MM.1S (cell line): ENCODE data around the gene PILRB.

ENCODE experiments used
- DNase-seq: peaks from one replicate; pipeline ENCODE4 v3.0.0-alpha.2; 2015
- H2AFZ ChIP-seq: fragments of 300-600 bp; sonication (generic); 2 replicates; pipeline ENCODE4 v1.6.0; 2016; ENCODE audit warnings: antibody characterized with exemption, low read length
- H3F3A ChIP-seq: fragments of 300-600 bp; sonication (generic); 2 replicates; pipeline ENCODE4 v1.6.1; 2016; ENCODE audit warnings: mild to moderate bottlenecking, antibody characterized with exemption, low read length, moderate library complexity, mixed read lengths; ENCODE audit not compliant: insufficient read depth
- H3K27ac ChIP-seq: fragments of 300-600 bp; sonication (generic); 2 replicates; pipeline ENCODE4 v1.5.1; 2016; ENCODE audit warnings: mild to moderate bottlenecking, low read length
- H3K27me3 ChIP-seq: fragments of 300-600 bp; sonication (generic); replicated peaks from 2 replicates; pipeline ENCODE4 v1.6.0; 2016; ENCODE audit warnings: low read length; ENCODE audit not compliant: insufficient read depth
- H3K36me3 ChIP-seq: fragments of 300-600 bp; sonication (generic); replicated peaks from 2 replicates; pipeline ENCODE4 v1.6.1; 2016; ENCODE audit warnings: mild to moderate bottlenecking, low read length, mixed read lengths; ENCODE audit not compliant: insufficient read depth
- H3K4me1 ChIP-seq: fragments of 300-600 bp; sonication (generic); 2 replicates; pipeline ENCODE4 v1.6.1; 2016; ENCODE audit warnings: low read length, mixed read lengths
- H3K4me2 ChIP-seq: fragments of 300-600 bp; sonication (generic); 2 replicates; pipeline ENCODE4 v1.6.0; 2016; ENCODE audit warnings: low read depth, low read length
- H3K4me3 ChIP-seq: fragments of 300-600 bp; sonication (generic); 2 replicates; pipeline ENCODE4 v1.5.1; 2016; ENCODE audit warnings: low read length, mixed read lengths
- H3K79me2 ChIP-seq: fragments of 300-600 bp; sonication (generic); 2 replicates; pipeline ENCODE4 v1.6.1; 2016; ENCODE audit warnings: mixed run types, low read length, mixed read lengths
- H3K9ac ChIP-seq: fragments of 300-600 bp; sonication (generic); 2 replicates; pipeline ENCODE4 v1.6.1; 2016; ENCODE audit warnings: low read length, mixed read lengths
- H3K9me2 ChIP-seq: fragments of 300-600 bp; sonication (generic); replicated peaks from 2 replicates; pipeline ENCODE4 v1.6.1; 2016; ENCODE audit warnings: mild to moderate bottlenecking, low read length, mixed read lengths; ENCODE audit not compliant: insufficient read depth
- H3K9me3 ChIP-seq: fragments of 300-600 bp; sonication (generic); replicated peaks from 2 replicates; pipeline ENCODE4 v1.6.1; 2016; ENCODE audit warnings: mild to moderate bottlenecking, low read length, mixed read lengths; ENCODE audit not compliant: insufficient read depth
- H4K20me1 ChIP-seq: fragments of 300-600 bp; sonication (generic); 2 replicates; pipeline ENCODE4 v1.6.1; 2016; ENCODE audit warnings: mild to moderate bottlenecking, low read length, moderate library complexity, mixed read lengths; ENCODE audit not compliant: insufficient read depth
- CTCF ChIP-seq: fragments of 300-600 bp; sonication (generic); IDR thresholded peaks from 2 replicates; pipeline ENCODE4 v1.5.1; 2016; ENCODE audit warnings: antibody characterized with exemption, low read length, mixed read lengths
- EZH2 ChIP-seq: fragments of 300-600 bp; sonication (generic); optimal IDR thresholded peaks from 2 replicates; pipeline ENCODE3; 2017; ENCODE audit warnings: low read depth, mild to moderate bottlenecking, antibody characterized with exemption, low read length, mixed read lengths
- EZH2phosphoT487 ChIP-seq: fragments of 300-600 bp; sonication (generic); IDR thresholded peaks from 2 replicates; pipeline ENCODE4 v1.6.1; 2018; ENCODE audit warnings: antibody characterized with exemption, low read length

Gene PILRB

GRCh38 chr7:100371561-100372171 lies 13.7 kb downstream of the PILRB start:
- H3K36me3 ChIP-seq = no peaks in the 10 kb centered on the region
- no peak overlapping the region for H2AFZ ChIP-seq
- no peak overlapping the region for H3K9ac ChIP-seq
- H3K4me2 ChIP-seq = no peak overlapping the region
- no peaks in the 10 kb centered on the region for H4K20me1 ChIP-seq
- no peaks in the 10 kb centered on the region for H3K79me2 ChIP-seq
- H3K4me1 ChIP-seq = peaks cover 21% of the 10 kb centered on the region
- TF ChIP-seq EZH2phosphoT487 = no peak
- TF ChIP-seq EZH2 = no peak
- TF ChIP-seq CTCF = no peak
- H3K9me3 ChIP-seq = no peaks in the 10 kb centered on the region
- H3F3A ChIP-seq = peaks cover 26% of the 10 kb centered on the region
- H3K4me3 ChIP-seq = no peak overlapping the region
- H3K27ac ChIP-seq = no peak overlapping the region
- no peak for DNase-seq
- H3K27me3 ChIP-seq = no peaks in the 10 kb centered on the region
- H3K9me2 ChIP-seq = no peaks in the 10 kb centered on the region

GRCh38 chr7:100372256-100372655 lies 14.3 kb downstream of the PILRB start:
- Histone ChIP-seq H3K4me3 (no peak overlapping the region), H4K20me1 (no peaks in the 10 kb centered on the region), H2AFZ (no peak overlapping the region), H3K9me2 (no peaks in the 10 kb centered on the region), H3K4me1 (peaks cover 17% of the 10 kb centered on the region; the same call in 1 of the 2 replicates), H3K9ac (no peak overlapping the region), H3K79me2 (no peaks in the 10 kb centered on the region), H3K9me3 (no peaks in the 10 kb centered on the region), H3K27me3 (no peaks in the 10 kb centered on the region), H3F3A (peaks cover 20% of the 10 kb centered on the region), H3K36me3 (no peaks in the 10 kb centered on the region), H3K4me2 (no peak overlapping the region), H3K27ac (no peak overlapping the region)
- no peak for DNase-seq
- TF ChIP-seq EZH2 (no peak), EZH2phosphoT487 (no peak), CTCF (no peak)

GRCh38 chr7:100372694-100373093 lies 14.8 kb downstream of the PILRB start:
- TF ChIP-seq CTCF (no peak), EZH2 (no peak), EZH2phosphoT487 (no peak)
- no peaks in the 10 kb centered on the region for H3K27me3 ChIP-seq
- no peak for DNase-seq
- H3K27ac ChIP-seq = no peak overlapping the region
- peaks cover 16% of the 10 kb centered on the region for H3F3A ChIP-seq
- H3K79me2 ChIP-seq = no peaks in the 10 kb centered on the region
- H3K36me3 ChIP-seq = no peaks in the 10 kb centered on the region
- no peaks in the 10 kb centered on the region for H3K9me2 ChIP-seq
- H3K4me2 ChIP-seq = no peak overlapping the region
- no peak overlapping the region for H2AFZ ChIP-seq
- no peak overlapping the region for H3K9ac ChIP-seq
- H3K4me1 ChIP-seq = peaks cover 15% of the 10 kb centered on the region; the same call in 1 of the 2 replicates
- no peaks in the 10 kb centered on the region for H3K9me3 ChIP-seq
- no peaks in the 10 kb centered on the region for H4K20me1 ChIP-seq
- no peak overlapping the region for H3K4me3 ChIP-seq
